Uterus (tissue), 4 donors: ENCODE results near the gene NDUFB6. TPM values are rescaled to one million over a fixed set of nuclear protein-coding genes. Genes with fewer than 3 reads are reported as not detected.
"Not testable (repeated sequence)": the region's sequence is repeated elsewhere in the genome, so short reads cannot be mapped to it uniquely, and the experiment has no call there.

Experiments
- DNase-seq, 2 donors: peaks; one replicate each; pipeline ENCODE4 v3.0.0-alpha.2; 2019 to 2020
- H3K27ac ChIP-seq, 2 donors: fragments of 200-600 bp; sonication (generic); 1 replicate in 1 of 2; 2 replicates in 1 of 2; pipeline ENCODE4 v1.5.1; 2016 to 2018
- H3K27me3 ChIP-seq, 2 donors: fragments of 200-600 bp; sonication (generic); one replicate each; pipeline ENCODE4 v1.5.1; 2018 to 2019; ENCODE audit warnings: control low read depth in 1 of 2
- H3K36me3 ChIP-seq, 2 donors: fragments of 200-600 bp; sonication (generic); one replicate each; pipeline ENCODE4 v1.5.1; 2019; ENCODE audit warnings: control low read depth in 1 of 2
- H3K4me1 ChIP-seq, 2 donors: fragments of 200-600 bp; sonication (generic); one replicate each; pipeline ENCODE4 v1.5.1; 2018 to 2019; ENCODE audit warnings: control low read depth in 1 of 2
- H3K4me3 ChIP-seq, 2 donors: fragments of 200-600 bp; sonication (generic); 1 replicate in 1 of 2; 2 replicates in 1 of 2; pipeline ENCODE4 v1.5.1; 2018 to 2019; ENCODE audit warnings: mild to moderate bottlenecking in 1 of 2
- H3K9me3 ChIP-seq, 2 donors: fragments of 200-600 bp; sonication (generic); one replicate each; pipeline ENCODE4 v1.5.1; 2019; ENCODE audit warnings: control low read depth in 1 of 2
- CTCF ChIP-seq, 4 experiments: fragments of 200-600 bp in 2 of 4; fragments of 450-650 bp in 2 of 4; sonication (generic) in 2 of 4; IDR thresholded peaks; one replicate each; pipeline ENCODE4 v1.5.1; 2016 to 2019; ENCODE audit warnings: antibody characterized with exemption in 4 of 4, mild to moderate bottlenecking in 2 of 4, moderate library complexity in 1 of 4
- POLR2A ChIP-seq, 2 donors: fragments of 450-650 bp; IDR thresholded peaks; one replicate each; pipeline ENCODE4 v1.6.1; 2016; ENCODE audit warnings: antibody characterized with exemption in 2 of 2, mild to moderate bottlenecking in 1 of 2, moderate library complexity in 1 of 2
- intact Hi-C: fragments of 100-400 bp; cut with DNase I; formaldehyde crosslinking; loops from one replicate; pipeline ENCODE4 v1.15.1; 2023; ENCODE audit warnings: low total_unique reads
- total RNA-seq, 4 donors: library from RNA; depleted of rRNA in 3 of 4; stranded (reverse); fragments of >200 nt in 3 of 4; gene quantifications; one replicate each; pipeline versions ENCODE4 v1.1.0 to v1.2.4, GENCODE V29; 2014 to 2023
- donor health status: DM: yes; HTN: yes; CAD: no.

NDUFB6 gene
- 100 to 1,000 TPM in 1 of 4 donors, 10 to 100 TPM in 3; 33.8 to 181 (median 54.5) TPM for total RNA-seq

- intact Hi-C loops, result no loop called here
- Histone ChIP-seq H3K27ac (peak within 1 kb of the TSS; percentile 80 to 87), H3K27me3 (no peaks in the 10 kb centered on the region), H3K4me1 (peaks cover 0 to 7% of the 10 kb centered on the region in 2 donors), H3K9me3 (no peaks in the 10 kb centered on the region), H3K36me3 (no peaks in the 10 kb centered on the region), H3K4me3 (peak within 1 kb of the TSS; percentile 71 to 76)
- peak; percentile 91 to 92 for DNase-seq
- peak in 1 of 4 experiments; percentile 34 for TF ChIP-seq CTCF (IDR thresholded peaks at IDR 0.05)
- TF ChIP-seq POLR2A (IDR thresholded peaks at IDR 0.05), result peak; percentile 59 to 66
Measured at GRCh38 chr9:32572900-32573523, at the start of gene NDUFB6. Gene NDUFB6 (minus strand): TSS chr9:32573159. CDS start chr9:32573060, 99 bp downstream.

GRCh38 chr9:32618261-32618660 lies 45.3 kb upstream of the NDUFB6 start:
- TF ChIP-seq POLR2A (IDR thresholded peaks at IDR 0.05) (no peak), CTCF (IDR thresholded peaks at IDR 0.05) (no peak)
- no peaks in the 10 kb centered on the region for H3K36me3 ChIP-seq

GRCh38 chr9:32606811-32607210 lies 33.9 kb upstream of the NDUFB6 start:
- no peak for DNase-seq
- intact Hi-C loops, result no loop called here
- Histone ChIP-seq H3K27me3 (no peaks in the 10 kb centered on the region), H3K36me3 (no peaks in the 10 kb centered on the region), H3K4me3 (no peak overlapping the region), H3K4me1 (no peaks in the 10 kb centered on the region), H3K9me3 (no peaks in the 10 kb centered on the region), H3K27ac (no peak overlapping the region)
- TF ChIP-seq POLR2A (IDR thresholded peaks at IDR 0.05), result no peak
- TF ChIP-seq CTCF (IDR thresholded peaks at IDR 0.05), result no peak

More at GRCh38 chr9:32618261-32618660, 45.3 kb upstream of the NDUFB6 start:
- H3K27me3 ChIP-seq, result no peaks in the 10 kb centered on the region
- intact Hi-C loops, result no loop called here
- no peaks in the 10 kb centered on the region for H3K4me1 ChIP-seq
- no peak for DNase-seq
- no peaks in the 10 kb centered on the region for H3K9me3 ChIP-seq
- H3K27ac ChIP-seq, result no peak overlapping the region
- H3K4me3 ChIP-seq, result no peak overlapping the region

GRCh38 chr9:32603914-32604852 lies 31.2 kb upstream of the NDUFB6 start:
- H3K36me3 ChIP-seq, result no peaks in the 10 kb centered on the region
- H3K27me3 ChIP-seq, result no peaks in the 10 kb centered on the region
- H3K27ac ChIP-seq, result no peak overlapping the region
- intact Hi-C loops, result no loop called here
- no peak overlapping the region for H3K4me3 ChIP-seq
- no peak for TF ChIP-seq POLR2A (IDR thresholded peaks at IDR 0.05)
- no peak for TF ChIP-seq CTCF (IDR thresholded peaks at IDR 0.05)
- H3K9me3 ChIP-seq, result no peaks in the 10 kb centered on the region
- no peaks in the 10 kb centered on the region for H3K4me1 ChIP-seq
- DNase-seq, result no peak

GRCh38 chr9:32599021-32599420 lies 26.1 kb upstream of the NDUFB6 start:
- H3K27ac ChIP-seq, H3K36me3 ChIP-seq, DNase-seq, intact Hi-C loops, H3K4me1 ChIP-seq, H3K27me3 ChIP-seq, H3K9me3 ChIP-seq, H3K4me3 ChIP-seq: not testable (repeated sequence)
